AML-193 (cell line): ENCODE data around the gene JAK3.

Source experiments
- DNase-seq, 2 experiments: peaks; one replicate each; lab custom pipeline; 2025; lab: John Stamatoyannopoulos, UW

The JAK3 gene

DNA sequence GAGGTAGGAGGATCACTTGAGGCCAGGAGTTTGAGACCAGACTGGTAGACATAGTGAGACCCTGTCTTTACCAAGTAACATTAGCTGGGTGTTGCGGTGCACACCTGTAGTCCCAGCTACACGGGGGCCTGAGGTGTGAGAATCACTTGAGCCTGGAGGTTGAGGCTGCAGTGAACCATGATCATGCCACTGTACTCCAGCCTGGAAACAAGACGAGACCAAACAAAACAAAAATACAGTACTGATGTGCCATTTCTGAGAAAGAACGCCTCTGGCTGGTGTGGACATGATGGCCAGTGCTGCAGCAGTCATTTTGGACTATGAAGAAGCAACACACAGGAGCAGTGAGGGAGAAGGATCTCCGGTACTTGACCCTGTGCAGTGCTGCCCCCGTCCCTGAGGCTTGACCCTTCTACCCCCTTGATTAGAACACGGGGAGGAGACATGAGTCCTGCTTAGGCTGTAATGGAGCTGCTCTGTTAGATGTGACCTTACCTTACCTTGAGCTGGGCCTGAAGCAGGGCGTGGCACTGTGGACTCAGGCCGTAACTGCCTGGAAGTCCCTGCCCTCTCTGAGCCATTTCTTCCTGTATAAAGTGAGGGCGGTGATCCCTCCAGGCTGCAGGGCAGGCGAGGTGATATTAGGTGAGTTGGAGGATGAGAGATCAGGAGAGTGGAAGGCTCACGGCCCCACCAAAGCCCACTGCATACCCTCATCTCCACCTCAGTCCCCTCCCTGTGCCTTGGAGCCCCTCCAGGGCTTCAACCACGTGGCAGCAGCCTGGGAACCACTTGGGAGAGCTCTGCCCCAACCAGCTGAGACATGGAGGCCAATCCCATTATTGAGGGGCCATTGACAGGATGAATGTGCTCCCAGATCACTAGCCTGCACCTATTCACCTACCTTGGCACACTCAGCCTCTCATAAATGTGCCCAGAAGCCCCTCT is 17.9 kb upstream of the JAK3 start:
- no peak for DNase-seq

DNA sequence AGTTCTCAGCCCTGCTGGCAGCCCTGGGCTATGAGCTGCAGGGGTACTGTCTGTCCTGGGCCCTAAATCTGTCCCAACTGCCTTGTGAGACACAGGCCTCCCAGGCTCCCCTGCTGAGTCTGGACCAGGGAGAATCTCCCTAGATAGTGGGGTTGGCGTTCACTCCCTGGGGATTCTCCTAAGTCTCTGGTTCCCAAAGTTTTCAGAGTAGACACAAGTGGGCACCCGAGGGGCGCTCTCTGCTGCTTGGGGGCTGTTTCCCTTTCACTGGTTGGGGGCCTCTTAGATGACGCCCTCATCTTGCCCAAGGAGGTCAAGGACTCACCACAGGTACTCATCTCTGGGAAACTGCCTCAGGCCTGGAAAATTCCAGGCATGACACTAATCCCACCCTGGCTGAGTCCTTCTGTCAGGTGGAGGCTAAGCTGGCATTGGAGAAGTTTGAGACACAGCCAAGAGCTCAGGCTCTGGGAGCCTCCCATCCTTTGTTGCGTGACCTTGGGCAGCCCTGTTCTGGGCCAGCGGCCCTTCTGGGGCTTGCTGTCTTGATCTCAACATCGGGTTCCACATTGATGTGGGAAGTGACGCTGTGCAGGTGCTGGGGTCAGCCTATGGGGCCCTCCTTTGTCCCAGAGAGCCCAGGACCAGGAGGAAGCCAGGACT is 15.9 kb upstream of the JAK3 start:
- no peak for DNase-seq

GRCh38 chr19:17862711-17863519 is 15.1 kb upstream of the JAK3 start:
- no peak for DNase-seq

- no peak for DNase-seq
These were observed 14.0 kb upstream of the JAK3 start for GRCh38 chr19:17861542-17862402.

DNA sequence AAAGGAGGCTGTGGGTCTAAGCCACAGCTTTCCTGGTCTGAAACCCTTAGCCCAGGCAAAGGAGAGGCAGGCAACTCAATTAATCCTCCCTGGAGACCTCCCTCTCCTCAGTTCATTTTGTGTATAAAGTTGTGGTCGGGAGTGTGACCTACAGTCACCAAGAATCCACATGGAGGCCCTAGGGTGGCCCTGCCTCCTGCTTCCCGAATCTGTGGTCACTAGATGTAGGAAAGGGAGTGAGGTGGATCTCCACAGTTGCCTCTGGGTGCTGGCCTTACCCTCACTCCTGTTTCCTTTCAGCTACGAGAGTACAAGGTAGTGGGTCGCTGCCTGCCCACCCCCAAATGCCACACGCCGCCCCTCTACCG is 13.2 kb upstream of the JAK3 start:
- no peak for DNase-seq

- DNase-seq = no peak
These were observed 12.7 kb upstream of the JAK3 start for GRCh38 chr19:17860331-17860992.

DNA sequence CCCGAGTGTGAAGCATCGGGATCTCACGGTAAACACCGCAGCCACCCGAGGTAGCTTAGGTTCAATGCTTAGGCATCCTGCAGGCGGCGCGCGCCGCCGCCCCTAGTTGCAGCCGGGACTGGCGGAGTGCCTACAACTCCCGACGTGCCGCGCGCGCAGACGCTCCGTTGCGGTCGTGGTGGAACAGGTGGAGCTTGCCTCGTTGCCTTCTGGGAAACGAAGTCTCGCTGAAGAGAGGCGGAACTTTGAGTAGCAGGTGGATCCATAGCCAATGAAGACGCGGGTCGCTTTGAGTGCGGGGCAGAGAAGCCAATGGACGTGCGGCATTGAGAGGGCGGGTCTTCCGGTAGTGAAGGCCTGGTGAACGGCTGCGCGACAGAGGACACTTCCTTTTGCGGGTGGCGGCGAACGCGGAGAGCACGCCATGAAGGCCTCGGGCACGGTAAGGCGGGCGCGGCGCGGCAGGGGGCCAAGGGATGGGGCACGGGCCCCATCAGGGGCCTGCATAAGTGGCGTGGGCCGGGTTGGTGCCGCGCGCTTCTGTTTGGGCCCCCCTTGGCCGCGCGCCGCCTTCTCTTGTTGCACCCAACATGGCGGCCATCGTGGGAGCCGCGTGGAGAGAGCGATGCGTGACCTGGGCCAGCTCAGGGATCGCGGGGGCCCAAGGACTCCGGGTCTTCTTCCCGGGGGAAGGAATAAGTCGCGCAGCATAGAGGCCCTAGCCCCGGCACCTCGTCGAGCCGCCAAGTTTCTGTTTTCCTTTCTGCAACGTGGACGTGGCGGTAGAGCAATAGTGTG is 11.9 kb upstream of the JAK3 start, which contains the start of gene RPL18A:
Gene RPL18A, plus strand, starts transcription at position 378 of the 798 bp plus-strand sequence. Its CDS starts 47 bp downstream, at position 425.
- peak; percentile 99 for DNase-seq

DNA sequence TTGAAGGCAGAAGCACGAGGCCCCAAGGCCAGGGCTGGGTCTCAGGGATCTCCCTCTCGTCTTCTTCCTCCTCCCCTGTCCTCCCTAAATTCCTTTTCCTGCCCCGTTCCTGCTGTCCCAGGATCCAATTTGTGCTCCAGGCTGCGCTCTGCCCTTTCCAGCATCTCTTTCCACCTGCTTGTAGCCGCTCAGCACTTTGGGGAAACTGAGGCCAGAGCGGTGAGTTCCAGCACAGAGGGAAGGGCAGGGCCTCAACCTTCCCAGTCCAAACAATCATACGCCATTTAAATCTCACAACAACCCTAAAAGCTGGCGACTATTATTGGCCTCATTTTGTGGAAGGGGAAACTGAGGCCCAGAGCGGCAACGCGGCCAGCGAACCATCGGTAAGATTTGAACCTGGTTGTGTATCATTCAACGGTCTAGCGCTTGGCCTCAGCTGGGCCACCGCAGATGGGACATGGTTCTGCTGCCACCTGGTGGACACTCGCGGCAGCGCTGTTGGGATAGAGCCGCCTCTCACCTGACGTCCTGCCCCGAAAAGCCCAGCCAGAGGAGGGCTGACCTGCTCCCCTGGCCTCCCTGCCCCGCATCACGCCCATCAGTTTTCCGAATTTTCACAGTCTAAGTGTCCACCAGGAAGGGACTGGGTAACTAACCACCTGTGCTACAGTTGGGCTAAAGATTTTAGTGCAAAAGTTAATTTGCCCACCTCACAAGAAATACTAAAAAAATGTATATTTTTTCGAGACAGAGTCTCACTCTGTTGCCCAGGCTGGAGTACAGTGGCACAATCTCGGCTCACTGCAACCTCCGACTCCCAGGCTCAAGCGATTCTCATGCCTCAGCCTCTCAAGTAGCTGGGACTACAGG is 7.7 kb upstream of the JAK3 start:
- DNase-seq = peak; percentile 63 to 67

- no peak for DNase-seq
These were observed 6.3 kb upstream of the JAK3 start for GRCh38 chr19:17854061-17854460.

DNA sequence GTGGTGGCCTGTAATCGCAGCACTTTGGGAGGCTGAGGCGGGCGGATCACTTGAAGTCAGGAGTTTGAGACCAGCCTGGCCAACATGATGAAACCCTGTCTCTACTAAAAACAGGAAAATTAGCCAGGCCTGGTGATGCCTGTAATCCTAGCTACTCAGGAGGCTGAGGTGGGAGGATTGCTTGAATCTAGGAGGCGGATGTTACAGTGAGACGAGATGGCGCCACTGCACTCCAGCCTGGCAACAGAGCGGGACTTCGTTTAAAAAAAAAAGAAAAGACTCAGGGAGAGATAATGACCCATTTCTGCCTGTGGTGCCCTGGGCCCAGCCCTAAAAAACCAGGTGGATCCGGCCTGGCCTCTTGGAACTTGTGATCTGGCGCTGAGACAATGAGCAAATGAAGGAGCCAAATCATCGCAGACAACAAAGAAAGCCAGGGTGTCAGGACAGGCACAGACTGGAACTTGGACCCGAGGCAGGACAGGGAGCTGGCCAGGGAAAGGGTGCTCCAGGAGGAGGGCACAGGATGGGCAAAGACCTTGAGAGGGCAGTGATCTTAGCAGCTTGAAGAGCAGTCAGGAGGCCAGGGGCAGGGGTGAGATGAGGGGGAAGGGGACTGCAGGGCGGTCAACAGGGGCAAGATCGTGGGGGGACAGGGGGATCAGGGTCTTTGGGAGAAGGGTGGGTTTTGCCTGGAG is 962 bp upstream of the JAK3 start:
- DNase-seq = no peak

- DNase-seq = no peak
These were observed 1.6 kb downstream of the JAK3 start for GRCh38 chr19:17846146-17846545.

DNA sequence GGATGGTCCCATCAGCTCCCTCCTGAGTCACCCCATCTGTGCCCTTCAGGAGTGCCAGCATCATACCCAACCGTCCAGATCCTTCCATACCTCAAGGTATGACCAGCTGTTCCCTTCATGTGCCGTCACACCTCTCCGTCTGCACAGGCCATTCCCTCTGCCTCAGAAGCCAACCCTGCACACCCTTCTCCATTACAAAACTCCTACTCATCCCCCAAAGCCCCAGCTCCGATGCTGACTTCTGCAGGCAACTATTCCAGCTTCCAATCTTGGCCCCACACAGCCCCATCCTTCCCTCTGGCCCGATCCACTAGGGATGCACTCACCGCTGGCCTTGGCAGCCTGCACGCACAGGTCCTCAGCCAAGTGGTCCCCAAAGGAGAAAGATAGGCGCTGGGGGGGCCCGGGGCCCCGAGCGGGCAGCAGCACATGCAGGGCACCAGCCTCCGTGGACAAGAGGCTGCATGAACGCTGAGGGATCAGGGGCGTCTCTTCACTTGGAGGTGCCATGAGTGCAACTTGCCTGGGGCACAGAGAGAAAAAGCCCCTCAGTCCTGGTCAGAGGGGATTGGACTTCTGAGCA is 3.8 kb downstream of the JAK3 start:
- DNase-seq = no peak

DNA sequence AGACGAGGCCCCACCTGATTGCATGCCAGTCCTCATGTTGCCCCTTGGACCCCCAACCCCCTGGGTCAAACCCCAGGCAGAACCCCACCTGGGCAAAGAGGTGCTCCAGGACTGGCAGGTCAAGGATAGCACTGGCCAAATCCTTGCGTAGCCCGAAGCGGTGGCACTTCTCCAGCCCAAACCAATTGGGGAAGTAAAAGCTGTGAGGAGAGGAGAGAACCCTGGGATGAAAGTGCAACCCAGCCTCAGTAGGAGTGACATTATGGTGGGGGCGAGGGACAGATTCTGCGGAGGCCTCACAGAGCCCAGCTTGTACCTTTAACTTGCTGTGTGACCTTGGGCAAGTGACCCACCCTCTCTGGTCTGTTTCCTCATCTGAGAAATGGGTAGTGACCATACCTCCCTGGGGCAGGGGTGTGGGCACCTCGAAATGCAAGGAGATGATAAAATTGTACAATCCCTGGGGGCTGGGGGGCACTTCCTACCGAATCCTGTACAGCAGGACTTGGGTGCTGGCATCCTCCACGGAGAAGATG is 4.4 kb downstream of the JAK3 start:
- no peak for DNase-seq

DNA sequence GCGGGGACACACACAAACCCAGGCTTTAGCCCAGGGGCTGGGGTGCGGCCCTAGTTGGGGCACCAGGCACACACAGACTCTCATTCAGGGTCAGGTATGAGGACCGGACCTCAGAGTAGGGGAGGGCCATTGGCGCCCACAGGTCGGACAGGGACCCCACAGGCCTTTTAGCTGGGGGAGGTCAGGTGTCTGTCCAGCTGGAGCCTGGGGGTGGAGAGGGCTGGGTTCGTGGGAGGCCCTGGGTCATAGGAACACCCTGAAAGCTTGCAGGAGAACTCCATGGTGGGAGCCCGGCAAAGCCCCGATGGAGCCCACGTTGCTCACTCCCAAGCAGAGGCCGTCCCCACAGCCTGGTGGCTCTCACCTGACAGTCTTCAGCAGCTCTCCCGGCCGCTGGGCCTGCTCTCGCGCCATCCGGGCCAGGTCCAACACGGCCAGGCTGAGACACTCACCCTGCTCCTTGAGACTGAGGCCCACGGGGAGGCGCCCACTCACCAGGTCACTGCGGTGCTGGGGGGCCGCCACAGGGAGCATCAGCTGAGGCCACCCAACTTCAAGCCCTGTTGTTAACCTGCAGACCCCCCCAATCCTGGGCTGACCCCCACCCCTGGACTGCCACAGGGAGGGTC is 5.0 kb downstream of the JAK3 start:
- no peak for DNase-seq

GRCh38 chr19:17841810-17842662 is 5.7 kb downstream of the JAK3 start:
- no peak for DNase-seq

- no peak for DNase-seq
These were observed 6.4 kb downstream of the JAK3 start for GRCh38 chr19:17841371-17841809.
